ENCODE data around the gene NEDD4L. TPM values are rescaled to one million over a fixed set of nuclear protein-coding genes. Genes with fewer than 3 reads are reported as not detected.

The NEDD4L gene
- polyA plus RNA-seq, 1 of the 3 experiments (the other 2 are of a cell fraction): 13.2 TPM

DNA sequence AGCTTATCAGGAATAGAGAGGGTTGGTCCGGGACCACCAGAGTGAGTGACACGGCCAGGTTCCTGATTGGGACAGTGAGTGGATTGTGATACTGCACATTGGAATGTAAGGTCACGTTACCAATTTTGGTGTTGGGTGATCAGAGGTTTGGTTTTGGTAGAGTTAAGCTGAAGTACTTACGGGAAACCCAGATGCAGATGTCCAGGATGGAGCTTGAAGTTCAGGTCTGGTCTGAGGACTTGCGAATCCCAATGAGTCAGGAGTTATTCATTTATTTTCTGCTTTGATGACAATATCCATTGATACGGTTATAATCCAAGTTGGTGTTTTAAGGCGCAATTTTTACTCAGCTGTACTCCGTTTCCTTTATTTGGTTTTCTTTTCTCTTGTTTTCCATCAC, 311.2 kb downstream of the NEDD4L start:
- 97% methylated on average over 8 of the region's 8 CpGs for WGBS (ENCODE audit: low lambda C conversion rate)
- H3K4me2 ChIP-seq: no peak overlapping the region
- H3K27ac ChIP-seq (ENCODE audit: low read depth in 2 of 2, low read length in 1 of 2): no peak overlapping the region
- H3K4me1 ChIP-seq (ENCODE audit: control insufficient read depth in 1 of 2, insufficient read depth in 2 of 2, low read depth in 1 of 2, low read length in 1 of 2): no peaks in the 10 kb centered on the region; a peak in 1 of 4 replicates
- no peaks in the 10 kb centered on the region for H3K79me2 ChIP-seq (ENCODE audit: insufficient read depth)
- DNase-seq: no peak
- H3K36me3 ChIP-seq (replicated peaks in 1 of 2; ENCODE audit: control insufficient read depth in 1 of 2, insufficient read depth in 2 of 2, low read length in 1 of 2): no peaks in the 10 kb centered on the region
- no peak for TF ChIP-seq EP300 (IDR thresholded peaks at IDR 0.05; ENCODE audit: borderline replicate concordance in 1 of 2, low read depth in 1 of 2, low read length in 1 of 2)
- TF ChIP-seq, protein P1, sequence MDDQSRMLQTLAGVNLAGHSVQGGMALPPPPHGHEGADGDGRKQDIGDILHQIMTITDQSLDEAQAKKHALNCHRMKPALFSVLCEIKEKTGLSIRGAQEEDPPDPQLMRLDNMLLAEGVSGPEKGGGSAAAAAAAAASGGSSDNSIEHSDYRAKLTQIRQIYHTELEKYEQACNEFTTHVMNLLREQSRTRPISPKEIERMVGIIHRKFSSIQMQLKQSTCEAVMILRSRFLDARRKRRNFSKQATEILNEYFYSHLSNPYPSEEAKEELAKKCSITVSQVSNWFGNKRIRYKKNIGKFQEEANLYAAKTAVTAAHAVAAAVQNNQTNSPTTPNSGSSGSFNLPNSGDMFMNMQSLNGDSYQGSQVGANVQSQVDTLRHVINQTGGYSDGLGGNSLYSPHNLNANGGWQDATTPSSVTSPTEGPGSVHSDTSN (IDR thresholded peaks at IDR 0.05): no peak
- no peak for TF ChIP-seq EZH2phosphoT487 (IDR thresholded peaks at IDR 0.05; ENCODE audit: borderline replicate concordance, low read depth)
- no peak for TF ChIP-seq GABPA (IDR thresholded peaks at IDR 0.05; ENCODE audit: low read depth)
- no peak for TF ChIP-seq NRF1 (IDR thresholded peaks at IDR 0.05; ENCODE audit: low read depth, low read length)
- TF ChIP-seq, protein P2, sequence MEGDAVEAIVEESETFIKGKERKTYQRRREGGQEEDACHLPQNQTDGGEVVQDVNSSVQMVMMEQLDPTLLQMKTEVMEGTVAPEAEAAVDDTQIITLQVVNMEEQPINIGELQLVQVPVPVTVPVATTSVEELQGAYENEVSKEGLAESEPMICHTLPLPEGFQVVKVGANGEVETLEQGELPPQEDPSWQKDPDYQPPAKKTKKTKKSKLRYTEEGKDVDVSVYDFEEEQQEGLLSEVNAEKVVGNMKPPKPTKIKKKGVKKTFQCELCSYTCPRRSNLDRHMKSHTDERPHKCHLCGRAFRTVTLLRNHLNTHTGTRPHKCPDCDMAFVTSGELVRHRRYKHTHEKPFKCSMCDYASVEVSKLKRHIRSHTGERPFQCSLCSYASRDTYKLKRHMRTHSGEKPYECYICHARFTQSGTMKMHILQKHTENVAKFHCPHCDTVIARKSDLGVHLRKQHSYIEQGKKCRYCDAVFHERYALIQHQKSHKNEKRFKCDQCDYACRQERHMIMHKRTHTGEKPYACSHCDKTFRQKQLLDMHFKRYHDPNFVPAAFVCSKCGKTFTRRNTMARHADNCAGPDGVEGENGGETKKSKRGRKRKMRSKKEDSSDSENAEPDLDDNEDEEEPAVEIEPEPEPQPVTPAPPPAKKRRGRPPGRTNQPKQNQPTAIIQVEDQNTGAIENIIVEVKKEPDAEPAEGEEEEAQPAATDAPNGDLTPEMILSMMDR (IDR thresholded peaks at IDR 0.05): no peak
- no peak for TF ChIP-seq FOXJ3 (CRISPR knock-in tag; IDR thresholded peaks at IDR 0.05)
- no peak for TF ChIP-seq NFIC (IDR thresholded peaks at IDR 0.05; ENCODE audit: borderline replicate concordance)
- TF ChIP-seq, protein P3, sequence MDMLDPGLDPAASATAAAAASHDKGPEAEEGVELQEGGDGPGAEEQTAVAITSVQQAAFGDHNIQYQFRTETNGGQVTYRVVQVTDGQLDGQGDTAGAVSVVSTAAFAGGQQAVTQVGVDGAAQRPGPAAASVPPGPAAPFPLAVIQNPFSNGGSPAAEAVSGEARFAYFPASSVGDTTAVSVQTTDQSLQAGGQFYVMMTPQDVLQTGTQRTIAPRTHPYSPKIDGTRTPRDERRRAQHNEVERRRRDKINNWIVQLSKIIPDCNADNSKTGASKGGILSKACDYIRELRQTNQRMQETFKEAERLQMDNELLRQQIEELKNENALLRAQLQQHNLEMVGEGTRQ (IDR thresholded peaks at IDR 0.05; ENCODE audit: borderline replicate concordance, low read depth, low read length): no peak
- no peak for TF ChIP-seq SIN3A (IDR thresholded peaks at IDR 0.05; ENCODE audit: borderline replicate concordance, low read depth, low read length)
- no peak for TF ChIP-seq JUND (IDR thresholded peaks at IDR 0.05)
- no peak for TF ChIP-seq YY1 (IDR thresholded peaks at IDR 0.05; ENCODE audit: low read depth)
- TF ChIP-seq, protein P4, sequence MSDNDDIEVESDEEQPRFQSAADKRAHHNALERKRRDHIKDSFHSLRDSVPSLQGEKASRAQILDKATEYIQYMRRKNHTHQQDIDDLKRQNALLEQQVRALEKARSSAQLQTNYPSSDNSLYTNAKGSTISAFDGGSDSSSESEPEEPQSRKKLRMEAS (IDR thresholded peaks at IDR 0.05; ENCODE audit: low read depth): no peak
- no peak for TF ChIP-seq POLR2AphosphoS5 (IDR thresholded peaks at IDR 0.05; ENCODE audit: low read depth, low read length)
- TF ChIP-seq TAF1 (IDR thresholded peaks at IDR 0.05; ENCODE audit: borderline replicate concordance, low read depth, low read length): no peak
- TF ChIP-seq MEF2A (IDR thresholded peaks at IDR 0.05; ENCODE audit: borderline replicate concordance, low read depth): no peak
- no peak for TF ChIP-seq FOSL2 (IDR thresholded peaks at IDR 0.05; ENCODE audit: borderline replicate concordance, low read depth)
- no peaks in the 10 kb centered on the region for H3K9me3 ChIP-seq
- ChIA-PET CTCF (interaction anchor here (1.4 kb wide), 1 partner anchor 30 kb away, joined by 3 read pairs; no protein-coding TSS in a partner anchor), POLR2A (no interaction called here)
- H2AFZ ChIP-seq (ENCODE audit: low read depth): no peak overlapping the region
- no peaks in the 10 kb centered on the region for H4K20me1 ChIP-seq (ENCODE audit: insufficient read depth)
- H3K4me3 ChIP-seq (ENCODE audit: low read depth in 2 of 2, low read length in 1 of 2): no peak overlapping the region
- no peaks in the 10 kb centered on the region for H3F3A ChIP-seq (replicated peaks; ENCODE audit: insufficient read depth)
- H3K9me2 ChIP-seq: no peaks in the 10 kb centered on the region
- no peaks in the 10 kb centered on the region for H3K27me3 ChIP-seq (ENCODE audit: insufficient read depth)
- no peak overlapping the region for H3K9ac ChIP-seq

Data from SK-N-SH (cell line).